GM12878 (cell line): ENCODE results near the gene RNF31. TPM values are rescaled to one million over a fixed set of nuclear protein-coding genes. Genes with fewer than 3 reads are reported as not detected.

Experiments
- BCL3 ChIP-seq: IDR thresholded peaks from 2 replicates; pipeline ENCODE4 v1.6.1; 2011; ENCODE audit warnings: borderline replicate concordance, low read depth, mild to moderate bottlenecking, moderate library complexity, low read length; ENCODE audit not compliant: insufficient read depth, poor library complexity, severe bottlenecking
- CREM ChIP-seq: IDR thresholded peaks from 2 replicates; pipeline ENCODE4 v1.6.1; 2014; ENCODE audit warnings: antibody characterized with exemption, low read depth
- DPF2 ChIP-seq: fragments of 450-650 bp; IDR thresholded peaks from 2 replicates; pipeline ENCODE4 v1.6.1; 2017; ENCODE audit warnings: mild to moderate bottlenecking
- KAT2A ChIP-seq: conservative IDR thresholded peaks from 2 replicates; pipeline ENCODE4 v1.6.1; 2011; ENCODE audit warnings: low read depth, low read length; ENCODE audit not compliant: control insufficient read depth
- LARP7 ChIP-seq: fragments of 450-650 bp; IDR thresholded peaks from 2 replicates; pipeline ENCODE4 v1.6.1; 2017; ENCODE audit warnings: mild to moderate bottlenecking
- SREBF2 ChIP-seq: IDR thresholded peaks from 2 replicates; pipeline ENCODE4 v1.6.1; 2012; ENCODE audit warnings: mild to moderate bottlenecking, low read length
- ZBTB40 ChIP-seq: fragments of 450-650 bp; IDR thresholded peaks from 2 replicates; pipeline ENCODE4 v1.6.1; 2016; ENCODE audit warnings: mild to moderate bottlenecking, moderate library complexity, borderline replicate concordance
- ZSCAN29 ChIP-seq: fragments of 450-650 bp; IDR thresholded peaks from 2 replicates; pipeline ENCODE4 v1.6.1; 2017; ENCODE audit warnings: mild to moderate bottlenecking, moderate library complexity
- polyA plus RNA-seq, 11 experiments: library from polyadenylated mRNA; depleted of rRNA in 4 of 11; unstranded in 6 of 11; stranded (reverse) in 5 of 11; fragments of >200 nt; fragmentation: Nextera tagmentation in 4 of 11; fragmentation: Illumina TruSeq in 1 of 11; extraction: Ambion mirVana in 4 of 11; extraction: Trizol in 1 of 11; gene quantifications; 1 replicate in 1 of 11; 2 replicates in 10 of 11; pipeline versions ENCODE4 v1.2.1 to v1.2.3, GENCODE V29; 2011 to 2016; ENCODE audit warnings: inconsistent platforms in 2 of 11, missing spikeins in 2 of 11, low read depth in 1 of 11
- total RNA-seq, 4 experiments: library from RNA; depleted of rRNA in 3 of 4; stranded (reverse); fragments of >200 nt in 3 of 4; fragmentation: Illumina TruSeq in 1 of 4; extraction: Trizol in 1 of 4; gene quantifications; 2 replicates each; pipeline versions ENCODE4 v1.2.1 to v1.2.3, GENCODE V29; 2013 to 2021

Gene RNF31
- total and polyA plus RNA-seq, 10 of the 15 experiments (the other 5 are each of a cell fraction or from before 2014, with no cell fraction given), result 8.5 to 92.7 (median 52.0) TPM

DNA sequence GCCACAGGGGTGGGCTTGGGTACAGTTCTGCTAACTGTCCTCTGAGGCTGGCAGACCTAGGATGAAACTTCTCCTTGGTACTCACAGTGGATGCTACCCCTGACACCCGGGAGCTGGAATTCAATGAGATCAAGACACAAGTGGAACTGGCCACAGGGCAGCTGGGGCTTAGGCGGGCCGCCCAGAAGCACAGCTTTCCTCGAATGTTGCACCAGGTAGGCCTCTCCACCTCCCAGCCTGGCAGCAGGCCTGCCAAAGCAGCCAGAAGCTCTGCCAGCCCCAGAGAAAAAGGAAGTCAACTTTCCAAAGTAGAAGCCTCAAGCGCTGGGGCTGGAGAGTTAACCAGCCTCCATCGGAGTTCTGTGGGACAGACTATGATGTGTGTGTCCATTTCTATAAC lies 30.1 kb upstream of the RNF31 start (continued):
- TF ChIP-seq BCL3 (no peak), LARP7 (no peak), DPF2 (no peak), ZBTB40 (no peak), KAT2A (no peak), ZSCAN29 (no peak), CREM (no peak), SREBF2 (no peak)
